Measurements from ENCODE around the gene TGFB2.

Gene TGFB2

DNA sequence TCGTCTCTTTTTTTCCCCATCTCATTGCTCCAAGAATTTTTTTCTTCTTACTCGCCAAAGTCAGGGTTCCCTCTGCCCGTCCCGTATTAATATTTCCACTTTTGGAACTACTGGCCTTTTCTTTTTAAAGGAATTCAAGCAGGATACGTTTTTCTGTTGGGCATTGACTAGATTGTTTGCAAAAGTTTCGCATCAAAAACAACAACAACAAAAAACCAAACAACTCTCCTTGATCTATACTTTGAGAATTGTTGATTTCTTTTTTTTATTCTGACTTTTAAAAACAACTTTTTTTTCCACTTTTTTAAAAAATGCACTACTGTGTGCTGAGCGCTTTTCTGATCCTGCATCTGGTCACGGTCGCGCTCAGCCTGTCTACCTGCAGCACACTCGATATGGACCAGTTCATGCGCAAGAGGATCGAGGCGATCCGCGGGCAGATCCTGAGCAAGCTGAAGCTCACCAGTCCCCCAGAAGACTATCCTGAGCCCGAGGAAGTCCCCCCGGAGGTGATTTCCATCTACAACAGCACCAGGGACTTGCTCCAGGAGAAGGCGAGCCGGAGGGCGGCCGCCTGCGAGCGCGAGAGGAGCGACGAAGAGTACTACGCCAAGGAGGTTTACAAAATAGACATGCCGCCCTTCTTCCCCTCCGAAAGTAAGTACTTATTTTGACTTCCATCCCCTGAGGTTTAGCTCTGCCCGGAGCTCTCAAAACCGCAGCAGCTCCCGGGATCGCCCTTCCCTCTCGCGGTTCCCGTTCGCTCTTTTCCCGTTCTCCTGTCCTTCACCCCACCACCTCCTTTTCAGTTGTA is 1.5 kb downstream of the TGFB2 start:
- peaks cover 3% of the 10 kb centered on the region for H3K27me3 Mint-ChIP-seq (ENCODE audit: low read depth, poor library complexity)
- no peak overlapping the region for H3K4me3 Mint-ChIP-seq
- H3K4me1 Mint-ChIP-seq = peaks cover 47% of the 10 kb centered on the region
- H3K36me3 Mint-ChIP-seq (ENCODE audit: low read depth) = no peaks in the 10 kb centered on the region
- H3K9me3 Mint-ChIP-seq = no peaks in the 10 kb centered on the region
- DNase-seq = peak; percentile 24
- TF ChIP-seq, protein P1, sequence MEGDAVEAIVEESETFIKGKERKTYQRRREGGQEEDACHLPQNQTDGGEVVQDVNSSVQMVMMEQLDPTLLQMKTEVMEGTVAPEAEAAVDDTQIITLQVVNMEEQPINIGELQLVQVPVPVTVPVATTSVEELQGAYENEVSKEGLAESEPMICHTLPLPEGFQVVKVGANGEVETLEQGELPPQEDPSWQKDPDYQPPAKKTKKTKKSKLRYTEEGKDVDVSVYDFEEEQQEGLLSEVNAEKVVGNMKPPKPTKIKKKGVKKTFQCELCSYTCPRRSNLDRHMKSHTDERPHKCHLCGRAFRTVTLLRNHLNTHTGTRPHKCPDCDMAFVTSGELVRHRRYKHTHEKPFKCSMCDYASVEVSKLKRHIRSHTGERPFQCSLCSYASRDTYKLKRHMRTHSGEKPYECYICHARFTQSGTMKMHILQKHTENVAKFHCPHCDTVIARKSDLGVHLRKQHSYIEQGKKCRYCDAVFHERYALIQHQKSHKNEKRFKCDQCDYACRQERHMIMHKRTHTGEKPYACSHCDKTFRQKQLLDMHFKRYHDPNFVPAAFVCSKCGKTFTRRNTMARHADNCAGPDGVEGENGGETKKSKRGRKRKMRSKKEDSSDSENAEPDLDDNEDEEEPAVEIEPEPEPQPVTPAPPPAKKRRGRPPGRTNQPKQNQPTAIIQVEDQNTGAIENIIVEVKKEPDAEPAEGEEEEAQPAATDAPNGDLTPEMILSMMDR (IDR thresholded peaks at IDR 0.05) = no peak
- peak overlapping the region; percentile 20 for H3K27ac Mint-ChIP-seq

DNA sequence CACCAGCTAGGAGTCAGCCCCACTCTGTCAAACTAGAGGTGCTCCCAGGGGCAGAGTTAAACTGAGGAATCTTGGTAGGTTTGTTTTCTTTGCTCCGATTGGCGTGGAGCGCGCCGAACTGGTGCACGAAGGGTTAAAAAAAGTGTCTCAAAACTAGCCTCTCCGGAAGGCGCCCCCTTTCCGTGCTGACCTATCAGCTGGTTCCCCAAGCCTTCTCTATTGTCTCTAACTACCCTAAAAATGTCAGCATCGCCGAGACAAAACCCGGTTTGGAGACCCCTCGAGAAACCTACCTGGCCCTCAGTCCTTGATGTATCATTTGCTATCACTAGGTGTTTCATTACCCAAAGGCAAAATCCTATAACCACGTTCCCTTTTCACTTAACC is 2.2 kb downstream of the TGFB2 start:
- TF ChIP-seq, protein P1 (IDR thresholded peaks at IDR 0.05) = no peak
- H3K4me1 Mint-ChIP-seq = peaks cover 41% of the 10 kb centered on the region
- DNase-seq = peak; percentile 32
- H3K36me3 Mint-ChIP-seq (ENCODE audit: low read depth) = no peaks in the 10 kb centered on the region
- H3K9me3 Mint-ChIP-seq = no peaks in the 10 kb centered on the region
- peaks cover 3% of the 10 kb centered on the region for H3K27me3 Mint-ChIP-seq (ENCODE audit: low read depth, poor library complexity)
- H3K27ac Mint-ChIP-seq = peak overlapping the region; percentile 2
- H3K4me3 Mint-ChIP-seq = no peak overlapping the region

DNA sequence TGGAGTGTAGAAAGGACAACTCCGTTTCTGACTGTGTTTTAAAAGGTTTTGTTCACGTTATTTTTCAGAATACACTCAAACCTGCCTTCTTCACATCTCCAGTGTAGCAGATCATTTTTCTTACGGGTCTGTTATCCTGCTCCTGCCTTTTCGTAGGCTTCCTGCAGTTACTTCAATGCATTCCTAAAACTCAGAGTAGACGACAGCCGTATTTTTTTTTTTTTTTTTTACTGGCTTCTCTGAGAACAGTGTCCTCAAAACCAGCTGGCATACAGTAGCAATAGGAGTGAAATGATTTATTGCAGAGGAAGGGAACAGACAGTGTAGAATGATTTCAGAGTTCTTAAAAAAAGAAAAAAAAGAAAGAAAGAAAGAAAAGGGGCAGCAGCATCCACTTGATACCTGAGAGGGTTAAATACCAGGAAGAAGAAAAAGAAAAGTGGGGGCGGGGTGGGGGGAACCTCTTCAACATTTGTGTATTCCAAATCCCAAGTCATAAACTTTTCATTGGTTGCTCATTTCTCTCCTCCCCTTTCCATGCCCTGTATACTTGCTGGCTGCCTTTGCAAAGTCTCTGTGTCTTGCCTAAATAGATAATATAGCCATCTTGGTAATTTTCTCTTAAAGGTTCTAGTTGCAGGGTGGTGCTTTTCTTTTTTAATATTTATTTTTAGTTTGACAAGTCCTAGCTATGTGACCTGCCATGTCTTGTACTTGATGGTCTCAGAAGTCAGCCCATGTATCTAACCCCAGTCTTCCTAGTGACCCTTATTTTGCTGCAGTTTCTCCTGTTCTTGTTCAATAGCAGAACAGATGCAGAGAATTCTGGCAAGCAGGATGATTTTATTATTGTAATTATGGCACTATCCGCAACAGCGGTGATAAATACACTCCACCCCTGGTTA is 2.8 kb downstream of the TGFB2 start:
- TF ChIP-seq, protein P1 (IDR thresholded peaks at IDR 0.05) = no peak
- Mint-ChIP-seq H3K27me3 (ENCODE audit: low read depth, poor library complexity) (peaks cover 3% of the 10 kb centered on the region), H3K9me3 (no peaks in the 10 kb centered on the region), H3K27ac (no peak overlapping the region), H3K4me3 (no peak overlapping the region), H3K4me1 (peaks cover 37% of the 10 kb centered on the region), H3K36me3 (ENCODE audit: low read depth) (no peaks in the 10 kb centered on the region)
- DNase-seq = no peak

DNA sequence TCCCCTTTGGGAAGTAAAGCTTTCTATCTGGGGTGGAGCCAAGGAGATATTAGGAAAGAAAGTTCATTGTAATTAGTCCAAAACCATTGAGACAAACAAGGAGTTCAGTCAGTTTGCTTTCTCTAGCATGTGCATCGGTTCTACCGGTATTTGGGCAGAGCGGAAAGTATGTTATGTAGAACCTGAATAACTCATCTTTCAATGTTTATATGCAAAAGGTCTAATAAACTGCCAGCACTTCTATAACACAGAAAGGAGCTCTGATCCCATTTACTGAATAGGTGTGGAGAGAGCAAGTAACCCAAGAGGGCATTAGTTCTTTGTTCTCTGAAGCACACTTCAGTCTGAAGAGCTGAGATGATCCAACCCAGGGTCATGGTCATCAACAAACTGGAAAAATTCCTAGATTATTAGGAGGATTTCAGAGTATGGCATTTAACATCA is 3.5 kb downstream of the TGFB2 start:
- Mint-ChIP-seq H3K9me3 (no peaks in the 10 kb centered on the region), H3K27ac (no peak overlapping the region), H3K36me3 (ENCODE audit: low read depth) (peaks cover 5% of the 10 kb centered on the region), H3K4me3 (no peak overlapping the region), H3K27me3 (ENCODE audit: low read depth, poor library complexity) (peaks cover 3% of the 10 kb centered on the region), H3K4me1 (peaks cover 44% of the 10 kb centered on the region)
- DNase-seq = no peak
- TF ChIP-seq, protein P1 (IDR thresholded peaks at IDR 0.05) = no peak

DNA sequence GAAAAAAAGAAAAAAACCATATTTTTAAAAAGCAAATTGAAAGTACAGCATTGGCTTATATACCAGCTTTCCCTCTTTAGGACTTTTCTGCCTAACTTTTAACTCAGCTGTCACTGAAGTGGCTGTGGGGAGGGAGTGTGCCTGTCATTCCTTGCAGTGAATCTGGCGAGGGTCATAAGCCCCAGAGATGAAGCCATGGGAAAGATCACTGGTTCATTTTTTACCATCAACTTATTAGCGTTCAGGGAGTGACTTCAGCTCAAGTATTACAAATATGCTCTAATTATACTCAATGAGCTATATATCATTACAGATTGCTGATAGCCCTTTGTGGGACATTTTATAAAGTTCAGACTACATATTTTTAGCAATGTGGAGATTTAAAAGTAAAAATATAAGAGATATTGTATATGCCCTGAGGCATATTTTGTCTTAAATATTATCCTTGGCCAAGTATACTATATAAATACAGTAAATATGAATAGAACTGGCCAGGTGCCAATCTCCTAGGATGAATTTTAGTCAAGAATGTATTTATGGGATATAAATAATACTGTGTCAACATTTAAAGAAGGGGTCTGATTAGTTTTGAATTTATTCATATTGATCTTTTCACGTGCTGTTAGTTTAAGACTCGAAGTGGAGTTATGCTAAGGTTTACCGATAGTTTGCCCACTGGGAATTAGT is 4.4 kb downstream of the TGFB2 start:
- H3K9me3 Mint-ChIP-seq = no peaks in the 10 kb centered on the region
- peak overlapping the region; percentile 58 for H3K4me3 Mint-ChIP-seq
- TF ChIP-seq, protein P1 (IDR thresholded peaks at IDR 0.05) = no peak
- peaks cover 3% of the 10 kb centered on the region for H3K27me3 Mint-ChIP-seq (ENCODE audit: low read depth, poor library complexity)
- H3K4me1 Mint-ChIP-seq = peaks cover 52% of the 10 kb centered on the region
- peaks cover 5% of the 10 kb centered on the region for H3K36me3 Mint-ChIP-seq (ENCODE audit: low read depth)
- H3K27ac Mint-ChIP-seq = no peak overlapping the region
- DNase-seq = no peak
